Erythroblast (primary cell): ENCODE data around the gene NHEJ1.

Experiments used
- GATA1 ChIP-seq: IDR thresholded peaks from 2 replicates; pipeline ENCODE4 v1.6.1; 2011; ENCODE audit warnings: low read depth, mild to moderate bottlenecking, control low read depth, low read length, moderate library complexity
- POLR2A ChIP-seq: IDR thresholded peaks from 2 replicates; pipeline ENCODE4 v1.6.1; 2011; ENCODE audit warnings: mild to moderate bottlenecking, low read length

GRCh38 chr2:219205165-219205538 lies 44.5 kb upstream of the NHEJ1 start:
- TF ChIP-seq POLR2A: no peak
- TF ChIP-seq GATA1: no peak
